GM18867 (cell line): ENCODE data around the gene LHX2.

Experiments
- ATAC-seq: cut with Tn5 transposase; IDR thresholded peaks from one replicate; pipeline ENCODE4 v1.9.1; 2021; ENCODE audit warnings: mild to moderate bottlenecking, moderate library complexity; ENCODE audit not compliant: unreplicated experiment

Gene LHX2

DNA sequence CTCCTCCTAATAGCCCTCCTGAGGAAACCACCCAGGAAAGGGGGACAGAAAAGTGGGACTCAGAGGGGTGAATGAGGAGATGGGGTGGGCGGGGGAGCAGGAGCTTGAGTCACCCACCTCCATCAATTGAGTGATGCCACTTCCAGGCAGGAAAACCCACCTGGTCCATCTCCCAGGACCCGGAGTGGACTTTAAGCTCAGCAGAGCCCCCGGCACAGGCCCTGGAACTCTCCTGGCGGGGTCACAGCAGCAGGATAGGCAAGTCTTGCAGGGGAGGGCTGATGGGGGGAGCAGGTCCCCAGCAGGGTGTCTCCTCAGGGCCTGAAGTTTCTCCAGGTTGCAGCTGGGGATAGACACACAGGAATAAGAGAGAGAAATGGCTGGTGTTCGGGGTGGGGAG is 40.8 kb downstream of the LHX2 start:
- ATAC-seq = no peak

GRCh38 chr9:124054582-124055227 is 43.1 kb downstream of the LHX2 start:
- ATAC-seq = peak; percentile 95

GRCh38 chr9:124060844-124061605 is 49.5 kb downstream of the LHX2 start:
- no peak for ATAC-seq

DNA sequence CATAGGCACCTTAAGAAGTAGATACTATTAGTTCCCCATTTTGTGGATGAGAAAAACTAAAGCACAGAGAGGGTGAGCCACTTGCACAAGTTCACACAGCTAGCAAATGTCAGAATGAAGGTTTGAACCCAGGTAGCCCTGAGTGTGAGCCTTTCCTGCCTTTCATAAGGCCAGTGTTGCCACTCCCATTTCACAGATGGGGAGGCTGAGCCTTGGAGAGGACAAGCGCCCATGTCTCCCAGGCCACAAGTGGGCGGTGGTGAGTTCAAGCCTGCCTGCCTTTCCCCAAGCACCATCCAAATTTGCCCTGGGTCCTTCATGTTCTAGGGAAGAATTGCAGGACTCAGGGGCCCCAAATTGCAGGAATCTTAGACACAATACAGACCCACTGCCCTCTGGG is 50.6 kb downstream of the LHX2 start:
- no peak for ATAC-seq

DNA sequence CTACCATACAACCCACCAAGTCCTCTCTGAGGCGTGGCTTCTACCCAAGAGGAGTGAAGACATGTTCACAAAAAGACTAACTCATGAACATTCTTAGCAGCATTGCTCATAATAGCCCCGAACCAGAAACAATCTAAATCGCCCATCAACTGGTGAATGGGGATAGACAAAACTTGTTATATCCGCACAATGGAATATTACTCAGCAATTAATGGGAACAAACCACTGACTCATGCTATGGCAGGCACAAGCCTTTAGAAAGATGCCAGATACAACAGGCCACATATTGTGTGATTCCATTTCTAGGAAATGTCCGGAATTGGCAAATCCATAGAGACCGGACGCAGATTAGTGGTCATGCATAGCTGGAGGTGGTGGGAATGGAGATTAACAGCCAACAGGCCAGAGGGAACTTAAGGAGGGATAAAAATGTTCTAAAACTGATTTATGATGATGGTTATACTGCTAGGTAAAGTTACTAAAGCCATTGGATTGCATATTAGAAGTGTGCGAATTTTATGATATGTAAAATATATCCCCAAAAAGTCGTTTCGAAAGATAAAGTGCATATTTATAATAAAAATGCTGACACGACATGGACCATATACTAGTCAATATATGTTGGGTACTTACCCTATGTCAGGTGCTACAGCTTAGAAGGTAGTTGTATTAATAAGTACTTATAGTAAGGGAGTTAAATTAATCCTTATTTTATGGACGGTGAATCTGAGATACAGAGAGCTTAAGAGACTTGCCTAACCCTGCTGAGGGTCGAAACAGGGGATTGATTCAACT is 55.4 kb downstream of the LHX2 start:
- no peak for ATAC-seq

GRCh38 chr9:124068251-124068650 is 56.7 kb downstream of the LHX2 start:
- no peak for ATAC-seq

- no peak for ATAC-seq
Measured at GRCh38 chr9:124074746-124075145, 63.2 kb downstream of the LHX2 start.

- no peak for ATAC-seq
Measured at GRCh38 chr9:124075761-124076160, 64.2 kb downstream of the LHX2 start.

GRCh38 chr9:124077915-124078572 is 66.5 kb downstream of the LHX2 start:
- ATAC-seq = no peak

- ATAC-seq = no peak
Measured at GRCh38 chr9:124078641-124079040, 67.1 kb downstream of the LHX2 start.

- ATAC-seq = no peak
Measured at GRCh38 chr9:124079176-124079925, 67.8 kb downstream of the LHX2 start.

DNA sequence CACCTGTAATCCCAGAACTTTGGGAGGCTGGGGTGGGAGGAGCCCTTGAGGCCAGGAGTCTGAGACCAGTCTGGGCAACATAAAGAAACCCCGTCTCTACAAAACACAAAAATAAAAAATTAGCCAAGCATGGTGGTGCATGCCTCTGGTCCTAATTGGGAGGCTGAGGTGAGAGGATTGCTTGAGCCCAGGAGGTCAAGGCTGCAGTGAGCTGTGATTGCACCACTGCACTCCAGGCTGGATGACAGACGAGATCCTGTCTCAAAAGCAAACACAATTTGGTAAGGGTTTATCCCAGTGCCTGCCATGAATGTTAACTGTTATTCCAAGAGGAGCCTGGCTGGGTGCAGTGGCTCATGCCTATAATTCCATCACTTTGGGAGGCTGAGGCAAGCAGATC is 71.1 kb downstream of the LHX2 start:
- no peak for ATAC-seq
